T follicular helper cell (primary cell): ENCODE measurements around the gene SNAI1.
A peak's percentile ranks its signal among the peaks of the same experiment; 100 is the strongest.
"Not testable (repeated sequence)": the region's sequence is repeated elsewhere in the genome, so short reads cannot be mapped to it uniquely, and the experiment has no call there.

Source experiments
- DNase-seq: peaks from one replicate; pipeline ENCODE4 v3.0.0-alpha.2; 2020; ENCODE audit warnings: low read depth

The SNAI1 gene

GRCh38 chr20:49964964-49965780 is 17.6 kb upstream of the SNAI1 start:
- no peak for DNase-seq

DNA sequence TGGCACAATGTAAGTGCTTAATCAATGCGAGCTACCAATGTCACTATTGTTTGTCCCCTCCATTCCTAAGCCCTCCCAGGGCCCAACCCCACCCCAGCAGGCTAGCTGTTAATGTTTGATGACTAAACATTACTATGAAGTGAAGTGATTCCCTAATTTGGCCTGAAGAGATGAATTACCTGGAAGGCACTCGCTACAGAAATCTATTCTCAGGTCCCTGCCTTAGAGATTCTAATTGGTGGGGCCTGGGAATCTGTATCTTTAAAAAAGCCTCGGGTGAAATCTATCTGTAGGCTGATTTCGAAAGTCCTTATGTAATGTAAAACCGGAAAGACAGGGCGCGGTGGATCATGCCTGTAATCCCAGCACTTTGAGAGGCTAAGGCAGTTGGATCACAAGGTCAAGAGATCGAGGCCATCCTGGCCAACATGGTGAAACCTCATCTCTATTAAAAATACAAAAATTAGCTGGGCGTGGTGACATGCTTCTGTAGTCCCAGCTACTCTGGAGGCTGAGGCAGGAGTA is 16.9 kb upstream of the SNAI1 start:
- no peak for DNase-seq

DNA sequence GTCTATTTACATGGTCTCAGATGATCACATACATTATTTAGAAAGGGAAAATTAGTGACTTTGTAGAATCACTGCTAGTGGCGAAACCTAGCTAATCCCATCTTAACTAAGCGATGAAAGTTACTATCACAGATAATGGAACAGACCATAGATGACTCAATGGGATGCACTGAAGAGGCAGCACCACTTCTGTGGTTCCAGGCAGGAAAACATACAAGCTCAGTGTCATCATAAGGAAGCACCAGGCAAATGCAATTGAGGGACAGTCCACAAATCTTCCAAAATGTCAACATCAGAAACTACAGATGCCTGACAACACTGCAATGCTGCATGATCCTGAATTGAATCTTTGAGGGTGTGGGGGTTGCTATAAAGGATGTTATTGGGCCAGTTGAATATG is 15.9 kb upstream of the SNAI1 start:
- DNase-seq: no peak

- DNase-seq: no peak
Measured at GRCh38 chr20:49969234-49969633, 13.5 kb upstream of the SNAI1 start.

GRCh38 chr20:49969946-49970345 is 12.8 kb upstream of the SNAI1 start:
- no peak for DNase-seq

- no peak for DNase-seq
Measured at GRCh38 chr20:49970498-49970897, 12.3 kb upstream of the SNAI1 start.

GRCh38 chr20:49973981-49974380 is 8.8 kb upstream of the SNAI1 start:
- DNase-seq: no peak

DNA sequence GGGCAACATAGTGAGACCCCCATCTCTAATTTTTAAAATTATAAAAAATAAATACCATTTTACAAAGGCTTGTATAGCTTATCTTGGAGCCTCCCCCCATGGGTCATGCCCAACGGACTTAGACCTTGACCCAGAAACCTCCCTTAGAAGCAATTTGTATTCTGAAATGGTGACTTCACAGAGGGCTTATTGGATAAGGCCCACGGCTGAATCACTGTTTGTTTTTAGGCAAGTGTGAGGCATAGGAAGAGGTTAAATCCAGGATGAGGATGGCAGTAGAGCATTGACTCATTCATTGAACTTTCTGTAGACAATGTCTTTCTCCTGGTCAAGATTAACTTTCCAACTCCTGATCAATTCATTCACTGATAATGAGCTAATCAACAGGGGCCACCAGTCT is 6.2 kb upstream of the SNAI1 start:
- no peak for DNase-seq

DNA sequence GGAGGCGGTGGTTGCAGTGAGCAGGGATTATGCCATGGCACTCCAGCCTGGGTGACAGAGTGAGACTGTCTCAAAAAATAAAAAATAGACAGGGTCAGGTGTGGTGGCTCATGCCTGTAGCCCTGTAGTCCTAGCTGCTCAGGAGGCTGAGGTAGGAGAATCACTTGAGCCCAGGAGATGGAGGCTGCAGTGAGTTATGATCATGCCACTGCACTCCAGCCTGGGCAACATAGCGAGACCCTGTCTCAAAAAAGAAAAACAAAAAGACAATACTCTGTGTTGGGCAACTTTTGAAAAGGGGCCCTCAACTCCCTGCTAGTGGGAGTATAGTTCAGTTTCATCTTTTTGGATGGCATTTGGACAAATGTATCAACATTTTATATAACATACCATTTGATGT is 5.0 kb upstream of the SNAI1 start:
- not testable (repeated sequence) for DNase-seq

DNA sequence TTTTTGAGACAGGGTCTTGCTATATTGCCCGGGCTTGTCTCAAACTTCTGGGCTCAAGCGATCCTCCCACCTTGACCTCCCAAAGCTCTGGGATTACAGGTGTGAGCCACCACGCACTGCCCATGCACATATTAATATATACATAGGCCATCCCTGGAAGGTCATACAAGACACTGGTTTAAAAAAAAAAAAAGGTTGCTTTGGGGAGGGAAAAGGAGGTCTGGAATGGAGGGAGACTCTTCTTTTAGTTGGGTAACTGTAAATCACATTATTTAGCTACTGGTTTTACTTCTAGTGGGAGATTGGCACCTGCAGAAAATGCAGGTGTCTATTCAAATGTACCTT is 4.1 kb upstream of the SNAI1 start:
- no peak for DNase-seq

DNA sequence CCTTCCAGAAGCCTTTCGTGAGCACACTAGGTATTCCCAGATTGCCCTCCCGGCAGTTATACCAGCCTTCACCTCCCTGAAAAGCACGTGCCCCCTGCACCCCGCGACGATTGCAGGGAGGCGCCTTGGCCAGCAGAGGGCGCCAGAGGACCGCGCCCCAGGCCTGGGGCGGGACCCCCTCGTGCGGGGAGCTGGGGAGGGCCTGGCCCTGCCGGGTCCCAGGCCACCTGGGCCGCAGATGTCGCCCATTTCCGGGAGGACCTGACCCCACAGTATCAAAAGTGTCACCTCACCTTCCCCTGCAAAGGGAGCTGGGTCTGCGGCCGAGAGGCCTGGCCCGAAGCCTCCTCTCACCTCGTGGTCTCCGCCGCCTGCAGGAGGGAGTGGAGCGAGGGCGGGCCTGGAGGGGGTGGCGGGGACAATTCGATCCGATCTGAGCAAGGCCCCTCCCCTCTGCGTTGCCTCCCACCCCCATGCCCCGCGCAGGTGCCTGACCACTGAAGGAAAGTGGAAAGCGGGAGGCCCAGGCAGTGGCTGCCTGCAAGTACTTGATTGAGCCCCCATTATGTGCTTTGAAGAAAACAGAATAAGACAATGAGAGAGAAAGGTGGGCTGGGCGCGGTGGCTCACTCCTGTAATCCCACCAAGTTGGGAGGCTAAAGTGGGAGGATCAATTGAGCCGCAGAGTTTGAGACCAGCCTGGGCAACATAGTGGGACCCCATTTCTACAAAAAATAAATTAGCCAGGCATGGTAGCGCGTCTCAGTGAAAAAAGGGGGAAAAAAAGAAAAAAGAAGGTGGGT is 3.5 kb upstream of the SNAI1 start:
- DNase-seq: peak; percentile 58

DNA sequence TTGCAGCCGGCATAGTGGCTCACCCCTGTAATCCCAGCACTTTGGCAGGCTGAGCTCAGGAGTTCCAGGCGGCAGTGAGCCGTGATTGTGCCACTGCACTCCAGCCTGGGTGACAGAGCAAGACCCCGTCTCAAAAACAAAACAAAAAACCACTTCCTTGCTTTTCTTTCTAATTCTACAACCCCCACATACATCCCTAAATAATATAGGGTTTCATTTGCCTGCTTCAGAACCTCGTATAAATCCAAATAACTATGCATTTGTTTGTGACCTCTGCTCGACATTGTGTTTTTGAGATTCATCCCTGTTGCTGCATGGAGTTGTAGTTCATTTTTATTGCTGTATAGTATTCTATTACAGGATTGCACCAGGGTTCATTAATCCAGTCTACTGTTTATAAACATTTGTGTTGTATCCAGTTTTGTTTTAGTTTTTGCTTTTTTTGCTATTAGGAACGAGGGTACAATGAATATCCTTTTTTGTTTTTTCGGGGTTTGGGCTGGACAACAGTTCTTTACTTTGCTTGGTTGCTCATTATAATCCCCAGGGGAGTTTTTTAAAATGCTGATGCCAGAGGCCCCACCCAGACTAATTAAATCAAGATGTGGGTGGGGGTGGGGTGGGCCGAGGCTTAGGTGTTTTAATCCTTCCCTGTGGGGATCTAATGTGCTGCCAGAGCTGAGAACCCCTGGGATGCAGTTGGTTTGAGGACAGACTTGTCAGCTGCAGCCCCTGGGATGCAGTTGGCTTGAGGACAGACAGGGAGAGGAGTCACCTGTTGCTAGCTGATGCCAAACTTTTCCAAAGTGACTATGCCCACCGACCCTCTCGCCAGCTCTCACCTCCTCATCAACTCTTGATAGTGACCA is 2.4 kb upstream of the SNAI1 start:
- no peak for DNase-seq

DNA sequence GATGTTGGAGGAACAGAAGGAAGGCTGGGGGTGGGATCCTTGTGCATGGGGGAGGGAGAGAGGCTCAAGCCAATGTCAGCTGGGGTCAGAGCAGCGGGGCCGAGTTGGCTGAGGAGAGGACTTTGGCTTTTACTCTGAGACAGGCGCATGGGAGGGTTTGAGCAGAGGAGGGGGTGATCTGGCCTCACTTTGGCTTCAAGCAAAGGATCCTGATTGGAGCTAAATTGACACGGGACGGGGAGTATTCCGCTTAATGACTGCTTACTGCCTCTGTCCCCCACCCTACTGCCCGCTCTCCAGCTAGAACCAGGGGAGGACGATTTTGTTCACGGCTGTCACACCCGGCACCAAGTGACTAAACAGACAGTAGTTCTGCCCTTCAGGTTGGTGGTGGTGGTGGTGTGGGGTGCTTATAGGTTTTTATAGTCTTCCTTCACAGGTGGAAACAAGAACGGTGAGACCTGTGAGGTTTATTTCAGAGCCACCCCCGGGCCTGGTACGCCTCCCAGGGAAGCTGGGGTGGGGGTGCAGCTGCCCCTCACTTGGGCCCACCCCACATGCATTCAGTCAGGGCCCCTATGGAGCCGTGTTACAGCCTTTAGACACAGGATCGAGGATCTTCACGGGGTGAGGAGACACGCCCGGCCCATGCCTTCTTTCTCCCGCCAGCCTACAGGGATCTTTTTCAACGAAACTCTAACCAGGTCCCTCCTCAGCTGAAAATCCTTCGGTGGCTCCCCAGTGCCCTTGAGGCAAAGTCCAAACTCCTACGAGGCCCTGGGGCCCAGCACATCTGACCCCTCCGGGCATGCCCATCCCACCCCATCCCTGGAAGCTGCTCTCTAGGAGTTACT is 1.3 kb upstream of the SNAI1 start:
- no peak for DNase-seq

DNA sequence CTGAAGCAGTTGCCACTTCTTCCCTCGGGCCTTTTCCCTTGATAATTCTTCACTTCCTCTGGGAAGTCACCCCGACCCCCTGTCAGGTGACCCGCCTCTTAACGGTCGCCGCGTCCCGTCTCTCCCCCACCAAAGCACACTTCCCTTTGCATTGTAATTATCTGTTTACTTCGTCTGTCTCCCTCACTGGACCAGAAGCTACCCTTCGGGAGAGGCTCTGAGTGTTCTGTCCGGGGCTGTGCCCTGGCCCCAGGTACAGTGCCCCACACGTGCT is 771 bp upstream of the SNAI1 start:
- no peak for DNase-seq

GRCh38 chr20:49983123-49983847 is 505 bp downstream of the SNAI1 start:
- no peak for DNase-seq

- no peak for DNase-seq
Measured at GRCh38 chr20:49983848-49984408, 1.1 kb downstream of the SNAI1 start.

DNA sequence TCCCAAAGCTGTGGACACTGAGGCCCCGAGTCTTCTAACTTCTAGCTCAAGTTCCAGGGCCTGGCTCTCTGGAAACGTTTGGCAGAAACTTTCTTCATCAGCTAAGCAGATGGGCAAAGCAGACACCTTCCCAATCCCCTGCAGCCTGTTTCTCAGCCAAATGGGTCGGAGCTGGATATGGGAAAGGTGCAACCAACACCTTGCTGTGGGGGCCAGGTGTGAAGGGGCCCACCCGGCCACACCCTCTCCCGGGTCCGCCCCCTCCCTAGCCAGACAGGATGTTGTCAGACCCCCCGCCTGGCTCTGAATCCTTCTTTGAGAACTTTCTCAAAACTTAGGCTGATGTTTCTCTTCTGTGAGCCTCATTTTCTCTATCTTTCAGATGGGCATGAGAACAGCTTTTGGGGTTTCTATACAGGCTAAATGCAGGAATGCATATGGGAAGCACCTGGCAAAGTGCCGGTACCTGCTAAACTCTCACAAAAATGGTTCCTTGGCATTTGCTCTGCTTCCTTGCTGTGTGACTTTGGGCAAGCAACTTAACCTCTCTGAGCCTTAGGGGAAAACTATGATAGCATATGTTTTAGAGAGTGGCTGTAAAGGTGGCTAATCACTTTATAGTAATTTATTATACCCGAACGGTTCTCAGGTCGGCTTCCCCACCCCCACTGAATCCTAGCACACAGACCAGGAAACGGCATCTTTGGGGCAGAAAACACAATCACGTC is 1.8 kb downstream of the SNAI1 start:
- no peak for DNase-seq

DNA sequence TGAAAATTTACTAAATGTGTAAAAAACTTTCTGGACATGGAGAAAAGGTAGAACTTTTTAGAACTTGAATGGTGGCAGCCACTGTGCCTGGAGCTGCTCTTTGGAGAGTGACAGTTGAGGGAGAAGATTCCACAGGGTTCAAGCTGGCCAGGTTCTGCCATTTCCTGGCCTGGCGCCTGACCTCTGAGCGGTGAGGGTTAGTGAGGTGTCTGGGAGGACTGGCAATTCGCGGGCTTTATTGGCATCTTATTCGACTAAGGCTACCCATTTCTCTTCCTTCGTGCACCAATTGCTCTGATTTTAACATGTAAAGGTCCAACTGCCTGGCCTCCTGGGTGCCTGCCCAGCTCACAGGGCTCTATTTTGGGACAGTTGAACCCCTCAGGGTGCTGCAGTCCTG is 2.4 kb downstream of the SNAI1 start:
- DNase-seq: no peak

- no peak for DNase-seq
Measured at GRCh38 chr20:49985617-49986016, 2.8 kb downstream of the SNAI1 start.

GRCh38 chr20:49986049-49986448 is 3.3 kb downstream of the SNAI1 start:
- no peak for DNase-seq
